H9 (cell line): Measurements from ENCODE around the gene PSMB5. TPM values are rescaled to one million over a fixed set of nuclear protein-coding genes. Genes with fewer than 3 reads are reported as not detected.

Source experiments
- DNase-seq: peaks from one replicate; pipeline ENCODE4 v3.0.0-alpha.2; 2017
- H2AFZ ChIP-seq: one replicate; pipeline ENCODE4 v1.6.1; 2013; ENCODE audit warnings: mild to moderate bottlenecking, low read length, control low read depth, moderate library complexity
- H2AK5ac ChIP-seq: 2 replicates; pipeline ENCODE4 v1.6.1; 2013; ENCODE audit warnings: low read length, control low read depth, mixed read lengths; ENCODE audit not compliant: insufficient read length
- H2BK120ac ChIP-seq: one replicate; pipeline ENCODE4 v1.6.1; 2013; ENCODE audit warnings: low read depth, mild to moderate bottlenecking, low read length, control low read depth, inconsistent platforms; ENCODE audit not compliant: poor library complexity, severe bottlenecking
- H2BK12ac ChIP-seq: 2 replicates; pipeline ENCODE4 v1.6.1; 2013; ENCODE audit warnings: low read length, control low read depth, mixed read lengths, low read depth; ENCODE audit not compliant: insufficient read length
- H2BK15ac ChIP-seq: 2 replicates; pipeline ENCODE4 v1.6.1; 2013; ENCODE audit warnings: low read depth, low read length, control low read depth
- H2BK20ac ChIP-seq: one replicate; pipeline ENCODE4 v1.6.1; 2013; ENCODE audit warnings: low read depth, mild to moderate bottlenecking, low read length, control low read depth, inconsistent platforms; ENCODE audit not compliant: poor library complexity, severe bottlenecking
- H2BK5ac ChIP-seq: 2 replicates; pipeline ENCODE4 v1.6.1; 2013; ENCODE audit warnings: low read length, control low read depth, mixed read lengths; ENCODE audit not compliant: insufficient read length
- H3K14ac ChIP-seq: 2 replicates; pipeline ENCODE4 v1.6.1; 2013; ENCODE audit warnings: low read length, control low read depth; ENCODE audit not compliant: insufficient read depth
- H3K18ac ChIP-seq: 2 replicates; pipeline ENCODE4 v1.6.1; 2013; ENCODE audit warnings: low read depth, mild to moderate bottlenecking, mixed read lengths, low read length, control low read depth; ENCODE audit not compliant: insufficient read length
- H3K23ac ChIP-seq: 2 replicates; pipeline ENCODE4 v1.6.1; 2013; ENCODE audit warnings: low read length, control low read depth, mixed read lengths, low read depth; ENCODE audit not compliant: insufficient read length
- H3K23me2 ChIP-seq: 2 replicates; pipeline ENCODE4 v1.6.1; 2013; ENCODE audit warnings: low read depth, mild to moderate bottlenecking, mixed read lengths, low read length, control low read depth; ENCODE audit not compliant: insufficient read length, poor library complexity, severe bottlenecking
- H3K27ac ChIP-seq: 2 replicates; pipeline ENCODE4 v1.5.1; 2013; ENCODE audit warnings: low read length, control low read depth, mixed read lengths, low read depth; ENCODE audit not compliant: insufficient read length
- H3K27me3 ChIP-seq: 2 replicates; pipeline ENCODE4 v1.6.1; 2013; ENCODE audit warnings: low read length, control low read depth, inconsistent platforms; ENCODE audit not compliant: insufficient read depth
- H3K4ac ChIP-seq: 2 replicates; pipeline ENCODE4 v1.6.1; 2013; ENCODE audit warnings: low read depth, mild to moderate bottlenecking, control low read depth, inconsistent platforms, low read length, moderate library complexity
- H3K4me1 ChIP-seq: 2 replicates; pipeline ENCODE4 v1.6.1; 2013; ENCODE audit warnings: low read length, control low read depth, inconsistent platforms; ENCODE audit not compliant: insufficient read depth
- H3K4me2 ChIP-seq: 2 replicates; pipeline ENCODE4 v1.6.1; 2013; ENCODE audit warnings: low read length, control low read depth, mixed read lengths; ENCODE audit not compliant: insufficient read length, insufficient read depth
- H3K56ac ChIP-seq: 2 replicates; pipeline ENCODE4 v1.6.1; 2013; ENCODE audit warnings: low read depth, mild to moderate bottlenecking, mixed read lengths, low read length, control low read depth; ENCODE audit not compliant: insufficient read length
- H3K79me1 ChIP-seq: 2 replicates; pipeline ENCODE4 v1.6.1; 2013; ENCODE audit warnings: low read depth, mild to moderate bottlenecking, moderate library complexity, low read length, control low read depth, inconsistent platforms; ENCODE audit not compliant: insufficient read depth, poor library complexity, severe bottlenecking
- H3K79me2 ChIP-seq: 2 replicates; pipeline ENCODE4 v1.6.1; 2013; ENCODE audit warnings: low read length, control low read depth, inconsistent platforms; ENCODE audit not compliant: insufficient read depth
- H3K9ac ChIP-seq: 2 replicates; pipeline ENCODE4 v1.6.1; 2013; ENCODE audit warnings: low read length, control low read depth, mixed read lengths; ENCODE audit not compliant: insufficient read length; ENCODE audit errors: extremely low read depth
- H3K9me3 ChIP-seq: one replicate; pipeline ENCODE4 v1.6.1; 2013; ENCODE audit warnings: low read depth, low read length, inconsistent platforms; ENCODE audit not compliant: control insufficient read depth
- H3T11ph ChIP-seq: one replicate; pipeline ENCODE4 v1.6.1; 2013; ENCODE audit warnings: mild to moderate bottlenecking, low read length, control low read depth, inconsistent platforms
- H4K20me1 ChIP-seq: one replicate; pipeline ENCODE4 v1.6.1; 2013; ENCODE audit not compliant: control insufficient read depth, insufficient read length, insufficient read depth
- H4K5ac ChIP-seq: 2 replicates; pipeline ENCODE4 v1.6.1; 2013; ENCODE audit warnings: low read depth, mild to moderate bottlenecking, mixed read lengths, low read length, control low read depth; ENCODE audit not compliant: insufficient read length
- H4K8ac ChIP-seq: replicated peaks from 2 replicates; pipeline ENCODE4 v1.6.1; 2013; ENCODE audit warnings: low read length, control low read depth, mixed read lengths, low read depth; ENCODE audit not compliant: insufficient read length
- H4K91ac ChIP-seq: 2 replicates; pipeline ENCODE4 v1.6.1; 2013; ENCODE audit warnings: low read depth, mild to moderate bottlenecking, moderate library complexity, mixed read lengths, low read length, control low read depth; ENCODE audit not compliant: insufficient read length
- H3K27ac Mint-ChIP-seq, 3 experiments: 2 replicates in 2 of 3; 3 replicates in 1 of 3; pipeline ENCODE4 v1.8.0; 2020 to 2021; ENCODE audit warnings: mixed read lengths in 3 of 3, mild to moderate bottlenecking in 1 of 3, moderate library complexity in 1 of 3
- H3K27me3 Mint-ChIP-seq: 2 replicates; pipeline ENCODE4 v1.8.0; 2021; ENCODE audit warnings: low read depth, mild to moderate bottlenecking, moderate library complexity, mixed read lengths
- H3K36me3 Mint-ChIP-seq, 3 experiments: 2 replicates in 2 of 3; 3 replicates in 1 of 3; pipeline ENCODE4 v1.8.0; 2020 to 2021; ENCODE audit warnings: low read depth in 3 of 3, mixed read lengths in 3 of 3; ENCODE audit not compliant: insufficient read depth in 1 of 3
- H3K4me1 Mint-ChIP-seq, 2 experiments: 2 replicates each; pipeline ENCODE4 v1.8.0; 2020; ENCODE audit warnings: mixed read lengths in 2 of 2
- H3K4me3 Mint-ChIP-seq, 2 experiments: 2 replicates in 1 of 2; 3 replicates in 1 of 2; pipeline ENCODE4 v1.8.0; 2020 to 2021; ENCODE audit warnings: mild to moderate bottlenecking in 2 of 2, mixed read lengths in 2 of 2, moderate library complexity in 1 of 2
- H3K9me3 Mint-ChIP-seq, 2 experiments: 2 replicates in 1 of 2; 3 replicates in 1 of 2; pipeline ENCODE4 v1.8.0; 2020; ENCODE audit warnings: mild to moderate bottlenecking in 2 of 2, mixed read lengths in 2 of 2, moderate library complexity in 1 of 2
- WGBS: extraction: QIAGEN DNeasy Blood & Tissue Kit; methylation state at CpG from one replicate; pipeline ENCODE4 v1.1.7; 2013; ENCODE audit warnings: missing lambda C conversion rate, low lambda C conversion rate, mixed read lengths; ENCODE audit not compliant: insufficient read length; ENCODE audit errors: extremely low coverage; 5-methylcytosine and 5-hydroxymethylcytosine counted together
- total RNA-seq: library from RNA; stranded (reverse); gene quantifications from 2 replicates; pipeline ENCODE4 v1.2.1, GENCODE V29; 2021
- TF ChIP-seq, protein P1 (sequence below): fragments of 200-600 bp; sonication (generic); conservative IDR thresholded peaks from 3 replicates; pipeline ENCODE4 v1.8.0; 2021; ENCODE audit warnings: antibody characterized with exemption, mild to moderate bottlenecking

PSMB5 gene
- total RNA-seq, 1 experiment from 2014 or later, result 252 TPM

DNA sequence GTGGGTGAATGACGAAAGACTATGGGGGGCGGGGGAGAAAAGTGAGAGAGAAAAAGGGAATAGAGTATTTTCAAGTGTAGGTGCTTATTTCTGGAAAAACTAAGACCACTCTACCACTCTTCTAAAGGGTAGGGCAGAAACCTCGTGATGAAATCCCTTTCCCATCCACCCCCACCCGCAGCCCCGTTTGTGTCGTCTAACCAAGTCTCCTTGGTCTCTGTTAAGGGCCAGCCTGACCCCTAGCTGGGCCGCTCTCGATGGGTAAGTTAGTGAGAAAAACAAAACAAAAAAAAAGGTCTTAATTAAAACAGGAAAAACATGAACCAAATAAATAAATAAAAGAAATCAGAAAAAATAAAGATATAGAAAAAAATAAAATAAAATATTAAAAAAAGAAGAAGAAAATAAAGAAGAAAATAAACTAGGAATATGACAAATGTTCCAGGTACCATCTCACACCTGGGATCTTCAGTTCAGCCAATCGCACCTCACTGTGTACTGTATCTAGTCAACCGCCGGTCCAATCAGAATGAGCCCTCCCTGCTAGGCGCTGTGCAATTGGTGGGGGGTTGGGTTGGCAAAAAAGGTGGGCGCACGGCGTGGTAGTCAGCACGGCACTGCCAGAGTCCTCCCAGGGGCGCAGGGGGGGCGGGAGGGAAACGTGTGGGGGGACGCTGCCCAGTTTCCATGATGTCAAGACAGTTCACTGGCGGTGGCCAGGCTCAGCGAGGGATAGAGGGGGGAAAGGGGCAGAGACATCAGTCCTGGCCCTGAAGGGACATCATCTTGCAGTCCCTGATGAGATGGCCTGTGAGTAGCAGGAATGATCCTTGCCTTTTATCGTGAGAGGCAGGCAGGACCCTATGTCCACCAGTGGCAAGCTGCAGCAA is 32.4 kb upstream of the PSMB5 start:
- no peak overlapping the region for H2BK5ac ChIP-seq
- H3T11ph ChIP-seq, result no peak overlapping the region
- Mint-ChIP-seq H3K27me3 (no peaks in the 10 kb centered on the region; the same call in 1 of the 2 replicates), H3K4me3 (no peak overlapping the region), H3K27ac (peak overlapping the region in 1 of 3 experiments; percentile 85; a peak in 2 of 7 replicates), H3K4me1 (peaks cover 27 to 41% of the 10 kb centered on the region in 2 experiments), H3K9me3 (no peaks in the 10 kb centered on the region), H3K36me3 (peaks cover 60 to 85% (median 76%) of the 10 kb centered on the region in 3 experiments)
- no peak overlapping the region for H3K27ac ChIP-seq
- no CpG with 5 or more reads among the region's 23 CpGs for WGBS
- H3K18ac ChIP-seq, result no peak overlapping the region
- H3K4me2 ChIP-seq, result no peak overlapping the region
- H3K4me1 ChIP-seq, result 0 out of 2 replicates have a peak, but pooled peaks cover 3% of the 10 kb centered on the region
- no peak for DNase-seq
- H2AFZ ChIP-seq, result no peak overlapping the region
- no peak overlapping the region for H2BK20ac ChIP-seq
- no peaks in the 10 kb centered on the region for H3K27me3 ChIP-seq
- peaks cover 17% of the 10 kb centered on the region for H3K79me1 ChIP-seq
- no peak overlapping the region for H3K4ac ChIP-seq
- peaks cover 3% of the 10 kb centered on the region for H4K20me1 ChIP-seq
- H3K9ac ChIP-seq, result no peak overlapping the region
- no peak overlapping the region for H3K23ac ChIP-seq
- TF ChIP-seq, protein P1, sequence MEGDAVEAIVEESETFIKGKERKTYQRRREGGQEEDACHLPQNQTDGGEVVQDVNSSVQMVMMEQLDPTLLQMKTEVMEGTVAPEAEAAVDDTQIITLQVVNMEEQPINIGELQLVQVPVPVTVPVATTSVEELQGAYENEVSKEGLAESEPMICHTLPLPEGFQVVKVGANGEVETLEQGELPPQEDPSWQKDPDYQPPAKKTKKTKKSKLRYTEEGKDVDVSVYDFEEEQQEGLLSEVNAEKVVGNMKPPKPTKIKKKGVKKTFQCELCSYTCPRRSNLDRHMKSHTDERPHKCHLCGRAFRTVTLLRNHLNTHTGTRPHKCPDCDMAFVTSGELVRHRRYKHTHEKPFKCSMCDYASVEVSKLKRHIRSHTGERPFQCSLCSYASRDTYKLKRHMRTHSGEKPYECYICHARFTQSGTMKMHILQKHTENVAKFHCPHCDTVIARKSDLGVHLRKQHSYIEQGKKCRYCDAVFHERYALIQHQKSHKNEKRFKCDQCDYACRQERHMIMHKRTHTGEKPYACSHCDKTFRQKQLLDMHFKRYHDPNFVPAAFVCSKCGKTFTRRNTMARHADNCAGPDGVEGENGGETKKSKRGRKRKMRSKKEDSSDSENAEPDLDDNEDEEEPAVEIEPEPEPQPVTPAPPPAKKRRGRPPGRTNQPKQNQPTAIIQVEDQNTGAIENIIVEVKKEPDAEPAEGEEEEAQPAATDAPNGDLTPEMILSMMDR, result no peak
- peaks cover 12% of the 10 kb centered on the region for H3K23me2 ChIP-seq
- H2BK15ac ChIP-seq, result no peak overlapping the region
- no peak overlapping the region for H2BK120ac ChIP-seq
- H3K14ac ChIP-seq, result no peak overlapping the region
- H4K8ac ChIP-seq, result no peak overlapping the region
- H3K9me3 ChIP-seq, result no peaks in the 10 kb centered on the region
- H4K5ac ChIP-seq, result no peak overlapping the region
- no peak overlapping the region for H4K91ac ChIP-seq
- H2BK12ac ChIP-seq, result no peak overlapping the region
- H2AK5ac ChIP-seq, result no peak overlapping the region
- H3K79me2 ChIP-seq, result peaks cover 5% of the 10 kb centered on the region; the same call in 1 of the 2 replicates
- H3K56ac ChIP-seq, result no peak overlapping the region
